ENCODE measurements around the gene GALNT6. TPM values are rescaled to one million over a fixed set of nuclear protein-coding genes. Genes with fewer than 3 reads are reported as not detected.

The GALNT6 gene
- total RNA-seq, 1 experiment from 2014 or later, result 73.0 TPM

DNA sequence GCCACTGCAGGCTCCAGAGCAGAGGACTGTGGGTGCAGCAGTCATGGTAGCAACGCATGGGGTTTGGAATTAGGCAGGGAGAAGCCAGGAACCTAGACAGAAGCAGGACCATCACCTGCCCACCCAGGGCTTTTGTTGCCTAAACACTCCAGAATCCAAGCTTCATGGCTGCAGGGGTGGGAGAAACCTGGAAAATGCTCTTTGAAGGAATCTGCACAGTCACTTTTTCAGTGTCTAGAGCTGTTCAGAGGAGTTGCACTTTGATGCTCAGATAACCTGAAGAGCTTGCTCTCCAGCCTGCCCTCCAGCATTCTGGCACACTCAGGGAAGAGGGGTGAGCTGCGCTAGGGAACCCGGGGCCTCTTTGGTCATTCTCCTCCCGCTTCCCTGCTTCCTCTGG, 43.1 kb downstream of the GALNT6 start:
- Histone ChIP-seq H3K79me2 (ENCODE audit: low read depth) (no peaks in the 10 kb centered on the region), H3K9me2 (ENCODE audit: insufficient read depth) (no peaks in the 10 kb centered on the region), H3F3A (ENCODE audit: insufficient read depth, low read depth) (peaks cover 3% of the 10 kb centered on the region; the same call in 1 of the 2 replicates), H3K27ac (no peak overlapping the region), H3K9me3 (ENCODE audit: insufficient read depth, low read depth) (no peaks in the 10 kb centered on the region), H4K20me1 (ENCODE audit: insufficient read depth) (no peaks in the 10 kb centered on the region), H3K4me1 (replicated peaks; ENCODE audit: insufficient read depth) (no peaks in the 10 kb centered on the region), H2AFZ (no peak overlapping the region), H3K4me3 (no peak overlapping the region), H3K27me3 (ENCODE audit: insufficient read depth, low read depth) (no peaks in the 10 kb centered on the region), H3K36me3 (ENCODE audit: low read depth) (no peaks in the 10 kb centered on the region), H3K4me2 (no peak overlapping the region)
- DNase-seq, result peak in 1 of 2 experiments; percentile 39
- ChIA-PET CTCF (no interaction called here), POLR2A (ENCODE audit: unreplicated experiment) (no interaction called here)
- no TSS peak for BruUV-seq (replicated peaks)
- intact Hi-C loops (cut with micrococcal nuclease; ENCODE audit: unreplicated experiment), result loop anchor here (10.0 kb wide), 2 partner anchors 263 to 583 kb away; partner anchors contain the start of genes ATF1 and CSRNP2
- TF ChIP-seq, protein P1, sequence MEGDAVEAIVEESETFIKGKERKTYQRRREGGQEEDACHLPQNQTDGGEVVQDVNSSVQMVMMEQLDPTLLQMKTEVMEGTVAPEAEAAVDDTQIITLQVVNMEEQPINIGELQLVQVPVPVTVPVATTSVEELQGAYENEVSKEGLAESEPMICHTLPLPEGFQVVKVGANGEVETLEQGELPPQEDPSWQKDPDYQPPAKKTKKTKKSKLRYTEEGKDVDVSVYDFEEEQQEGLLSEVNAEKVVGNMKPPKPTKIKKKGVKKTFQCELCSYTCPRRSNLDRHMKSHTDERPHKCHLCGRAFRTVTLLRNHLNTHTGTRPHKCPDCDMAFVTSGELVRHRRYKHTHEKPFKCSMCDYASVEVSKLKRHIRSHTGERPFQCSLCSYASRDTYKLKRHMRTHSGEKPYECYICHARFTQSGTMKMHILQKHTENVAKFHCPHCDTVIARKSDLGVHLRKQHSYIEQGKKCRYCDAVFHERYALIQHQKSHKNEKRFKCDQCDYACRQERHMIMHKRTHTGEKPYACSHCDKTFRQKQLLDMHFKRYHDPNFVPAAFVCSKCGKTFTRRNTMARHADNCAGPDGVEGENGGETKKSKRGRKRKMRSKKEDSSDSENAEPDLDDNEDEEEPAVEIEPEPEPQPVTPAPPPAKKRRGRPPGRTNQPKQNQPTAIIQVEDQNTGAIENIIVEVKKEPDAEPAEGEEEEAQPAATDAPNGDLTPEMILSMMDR (conservative IDR thresholded peaks at IDR 0.05), result no peak

DNA sequence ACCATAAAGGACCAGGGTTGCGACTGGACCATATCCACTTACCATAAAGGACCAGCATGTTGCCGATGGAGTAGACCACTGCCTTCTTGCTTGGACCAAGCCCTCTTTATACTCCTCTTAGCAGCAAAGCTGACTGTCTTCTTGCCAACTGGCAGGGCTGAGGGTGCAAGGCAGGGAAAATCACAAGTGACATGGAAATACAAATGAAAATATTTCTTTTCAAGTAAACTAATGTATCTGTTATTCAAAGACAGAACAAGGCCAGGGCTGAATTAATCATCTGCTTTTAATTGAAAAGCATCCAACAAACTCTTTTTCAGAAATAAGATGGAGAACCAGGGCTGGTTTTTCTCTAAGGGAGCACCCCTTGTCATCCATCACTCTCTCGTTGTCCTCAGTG, 44.6 kb downstream of the GALNT6 start, which contains the start of gene CELA1:
Gene CELA1 (minus strand): TSS at position 99 of the 400 bp plus-strand sequence. CDS start 41 bp downstream, at position 58.
- Histone ChIP-seq H3K36me3 (ENCODE audit: low read depth) (no peaks in the 10 kb centered on the region), H3K27ac (no peak within 1 kb of the TSS), H3K4me2 (no peak within 1 kb of the TSS), H3K9me2 (ENCODE audit: insufficient read depth) (no peaks in the 10 kb centered on the region), H3K27me3 (ENCODE audit: insufficient read depth, low read depth) (no peaks in the 10 kb centered on the region), H3K4me3 (no peak within 1 kb of the TSS), H3K9me3 (ENCODE audit: insufficient read depth, low read depth) (no peaks in the 10 kb centered on the region), H3F3A (ENCODE audit: insufficient read depth, low read depth) (peaks cover 3% of the 10 kb centered on the region; the same call in 1 of the 2 replicates), H2AFZ (no peak within 1 kb of the TSS), H4K20me1 (ENCODE audit: insufficient read depth) (no peaks in the 10 kb centered on the region), H3K4me1 (replicated peaks; ENCODE audit: insufficient read depth) (peaks cover 2% of the 10 kb centered on the region; the same call in 1 of the 2 replicates), H3K79me2 (ENCODE audit: low read depth) (no peaks in the 10 kb centered on the region)
- TF ChIP-seq, protein P1 (conservative IDR thresholded peaks at IDR 0.05), result no peak
- no peak for TF ChIP-seq EZH2 (IDR thresholded peaks at IDR 0.05; ENCODE audit: low read depth)
- ChIA-PET CTCF (no interaction called here), POLR2A (ENCODE audit: unreplicated experiment) (no interaction called here)
- no peak for DNase-seq
- intact Hi-C loops (cut with micrococcal nuclease; ENCODE audit: unreplicated experiment), result loop anchor here (10.0 kb wide), 2 partner anchors 262 to 582 kb away; partner anchors contain the start of genes ATF1 and CSRNP2
- no TSS peak for BruUV-seq (replicated peaks)

DNA sequence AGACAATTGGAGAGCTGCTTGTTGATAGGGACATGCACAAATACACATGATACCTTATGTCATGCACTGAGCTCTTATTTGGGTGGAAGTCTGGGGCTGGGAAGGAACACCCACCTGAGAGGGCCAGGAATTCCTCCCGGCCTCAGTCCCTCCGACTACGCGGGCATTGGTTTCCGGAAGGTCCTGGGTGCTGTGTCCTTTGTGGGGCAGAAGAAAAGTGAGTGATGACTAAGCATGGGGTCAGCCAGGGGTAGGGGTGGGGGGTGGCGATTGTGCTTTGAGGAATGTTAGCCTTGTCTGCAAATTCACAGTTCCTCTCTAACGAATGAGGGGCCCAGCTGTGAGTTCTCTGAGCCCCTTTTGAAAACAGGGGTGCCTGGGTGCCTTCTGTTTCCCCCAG, 45.5 kb downstream of the GALNT6 start:
- H3K27me3 ChIP-seq (ENCODE audit: insufficient read depth, low read depth), result no peaks in the 10 kb centered on the region
- H3F3A ChIP-seq (ENCODE audit: insufficient read depth, low read depth), result peaks cover 3% of the 10 kb centered on the region; the same call in 1 of the 2 replicates
- no peaks in the 10 kb centered on the region for H3K9me3 ChIP-seq (ENCODE audit: insufficient read depth, low read depth)
- peaks cover 8% of the 10 kb centered on the region for H3K4me1 ChIP-seq (replicated peaks; ENCODE audit: insufficient read depth)
- ChIA-PET CTCF (interaction anchor here (0.6 to 1.3 kb wide), 3 partner anchors 26 to 344 kb away, joined by 4 to 8 read pairs (median 5); no protein-coding TSS in a partner anchor), POLR2A (ENCODE audit: unreplicated experiment) (interaction anchor here (0.5 to 0.8 kb wide), 4 partner anchors 26 to 340 kb away, joined by 3 to 10 read pairs (median 6); partner anchors contain the start of gene POU6F1)
- H3K79me2 ChIP-seq (ENCODE audit: low read depth), result no peaks in the 10 kb centered on the region
- no TSS peak for BruUV-seq (replicated peaks)
- TF ChIP-seq, protein P1 (conservative IDR thresholded peaks at IDR 0.05), result no peak
- no peak for TF ChIP-seq EZH2 (IDR thresholded peaks at IDR 0.05; ENCODE audit: low read depth)
- no peaks in the 10 kb centered on the region for H3K9me2 ChIP-seq (ENCODE audit: insufficient read depth)
- no peak overlapping the region for H2AFZ ChIP-seq
- DNase-seq, result peak in 1 of 2 experiments; percentile 47
- intact Hi-C loops (cut with micrococcal nuclease; ENCODE audit: unreplicated experiment), result loop anchor here (10.0 kb wide), 2 partner anchors 261 to 581 kb away; partner anchors contain the start of genes ATF1 and CSRNP2
- no peaks in the 10 kb centered on the region for H4K20me1 ChIP-seq (ENCODE audit: insufficient read depth)
- no peak overlapping the region for H3K4me3 ChIP-seq
- H3K36me3 ChIP-seq (ENCODE audit: low read depth), result no peaks in the 10 kb centered on the region
- no peak overlapping the region for H3K27ac ChIP-seq
- H3K4me2 ChIP-seq, result no peak overlapping the region

All from PC-9 (cell line).